SK-N-SH treated with all-trans-retinoic acid at 6 μM for 48 hours (cell line): ENCODE data around the gene GRHL1.

ENCODE experiments used
- ARNTL ChIP-seq: fragments of 450-650 bp; formaldehyde crosslinking; IDR thresholded peaks from 2 replicates; pipeline ENCODE4 v1.5.0; 2020; ENCODE audit warnings: low read depth, mild to moderate bottlenecking, moderate library complexity, borderline replicate concordance
- CREB5 ChIP-seq: fragments of 250-450 bp; sonication (Bioruptor Pico); IDR thresholded peaks from 2 replicates; pipeline ENCODE4 v1.5.1; 2020; ENCODE audit warnings: low read depth, mild to moderate bottlenecking, moderate library complexity
- ESRRG ChIP-seq: fragments of 250-450 bp; sonication (Bioruptor Pico); IDR thresholded peaks from 2 replicates; pipeline ENCODE4 v1.6.1; 2021; ENCODE audit warnings: mild to moderate bottlenecking
- PATZ1 ChIP-seq: fragments of 250-450 bp; sonication (Bioruptor Pico); IDR thresholded peaks from 2 replicates; pipeline ENCODE4 v1.8.0; 2020; ENCODE audit warnings: mild to moderate bottlenecking, moderate library complexity, borderline replicate concordance
- POU6F1 ChIP-seq: fragments of 250-450 bp; sonication (Bioruptor Pico); IDR thresholded peaks from 2 replicates; pipeline ENCODE4 v1.8.0; 2021; ENCODE audit warnings: low read depth, mild to moderate bottlenecking, moderate library complexity, borderline replicate concordance
- PPARA ChIP-seq: fragments of 250-450 bp; sonication (Bioruptor Pico); IDR thresholded peaks from 2 replicates; pipeline ENCODE4 v1.5.0; 2020; ENCODE audit warnings: mild to moderate bottlenecking, borderline replicate concordance
- RARB ChIP-seq: fragments of 250-450 bp; sonication (Bioruptor Pico); IDR thresholded peaks from 2 replicates; pipeline ENCODE4 v1.8.0; 2021; ENCODE audit warnings: mild to moderate bottlenecking, moderate library complexity
- SNAI2 ChIP-seq: fragments of 250-450 bp; sonication (Bioruptor Pico); IDR thresholded peaks from 2 replicates; pipeline ENCODE4 v1.5.0; 2020; ENCODE audit warnings: mild to moderate bottlenecking, moderate library complexity
- TOX ChIP-seq: fragments of 250-450 bp; sonication (Bioruptor Pico); IDR thresholded peaks from 2 replicates; pipeline ENCODE4 v1.8.0; 2021; ENCODE audit warnings: mild to moderate bottlenecking, moderate library complexity, borderline replicate concordance
- ZFP3 ChIP-seq: fragments of 250-450 bp; sonication (Bioruptor Pico); IDR thresholded peaks from 2 replicates; pipeline ENCODE4 v1.5.0; 2020; ENCODE audit warnings: mild to moderate bottlenecking, moderate library complexity
- ZFP30 ChIP-seq: fragments of 450-650 bp; formaldehyde crosslinking; IDR thresholded peaks from 2 replicates; pipeline ENCODE4 v1.5.0; 2022; ENCODE audit warnings: mild to moderate bottlenecking, moderate library complexity

GRCh38 chr2:9996321-9996720 lies 44.8 kb downstream of the GRHL1 start:
- no peak for TF ChIP-seq SNAI2
- no peak for TF ChIP-seq ESRRG
- no peak for TF ChIP-seq POU6F1
- TF ChIP-seq ARNTL, result no peak
- no peak for TF ChIP-seq CREB5 (CRISPR knock-in tag)
- TF ChIP-seq PATZ1 (CRISPR knock-in tag), result no peak
- TF ChIP-seq TOX, result no peak
- no peak for TF ChIP-seq PPARA (CRISPR knock-in tag)
- TF ChIP-seq RARB (CRISPR knock-in tag), result no peak
- no peak for TF ChIP-seq ZFP30 (CRISPR knock-in tag)
- TF ChIP-seq ZFP3 (CRISPR knock-in tag), result no peak
